ENCODE measurements around the gene RABEP2.

GRCh38 chr16:28918698-28919097, 6.3 kb downstream of the RABEP2 start:
- TF ChIP-seq ZFP30 (CRISPR knock-in tag; IDR thresholded peaks at IDR 0.05): no peak
- TF ChIP-seq RARB (CRISPR knock-in tag; IDR thresholded peaks at IDR 0.05): no peak
